ENCODE data around the gene HCFC2.

DNA sequence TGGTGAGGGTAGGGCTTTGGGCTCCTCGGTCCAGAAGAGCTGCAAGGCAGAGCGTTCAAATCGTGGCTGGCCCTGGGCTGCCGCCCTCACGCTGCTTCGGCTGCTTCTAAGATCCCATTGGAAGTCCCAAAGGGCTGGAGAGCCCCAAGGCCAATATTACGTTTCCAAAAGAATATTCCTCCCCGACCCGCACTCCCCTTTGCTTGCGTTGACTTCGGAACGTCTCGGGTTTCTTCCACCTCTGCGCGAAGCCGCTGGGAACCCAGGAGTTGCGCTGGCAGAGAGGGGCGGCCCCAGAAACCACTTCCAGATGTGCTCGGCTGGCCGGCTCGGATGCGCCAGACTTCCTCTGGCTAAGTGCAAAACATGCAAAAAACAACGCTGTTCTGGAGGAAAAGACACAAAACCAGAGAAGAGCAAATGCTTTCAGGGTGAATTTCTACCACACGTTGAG lies 14.4 kb upstream of the HCFC2 start, which contains the start of gene GLT8D2:
- TF ChIP-seq, protein P1, sequence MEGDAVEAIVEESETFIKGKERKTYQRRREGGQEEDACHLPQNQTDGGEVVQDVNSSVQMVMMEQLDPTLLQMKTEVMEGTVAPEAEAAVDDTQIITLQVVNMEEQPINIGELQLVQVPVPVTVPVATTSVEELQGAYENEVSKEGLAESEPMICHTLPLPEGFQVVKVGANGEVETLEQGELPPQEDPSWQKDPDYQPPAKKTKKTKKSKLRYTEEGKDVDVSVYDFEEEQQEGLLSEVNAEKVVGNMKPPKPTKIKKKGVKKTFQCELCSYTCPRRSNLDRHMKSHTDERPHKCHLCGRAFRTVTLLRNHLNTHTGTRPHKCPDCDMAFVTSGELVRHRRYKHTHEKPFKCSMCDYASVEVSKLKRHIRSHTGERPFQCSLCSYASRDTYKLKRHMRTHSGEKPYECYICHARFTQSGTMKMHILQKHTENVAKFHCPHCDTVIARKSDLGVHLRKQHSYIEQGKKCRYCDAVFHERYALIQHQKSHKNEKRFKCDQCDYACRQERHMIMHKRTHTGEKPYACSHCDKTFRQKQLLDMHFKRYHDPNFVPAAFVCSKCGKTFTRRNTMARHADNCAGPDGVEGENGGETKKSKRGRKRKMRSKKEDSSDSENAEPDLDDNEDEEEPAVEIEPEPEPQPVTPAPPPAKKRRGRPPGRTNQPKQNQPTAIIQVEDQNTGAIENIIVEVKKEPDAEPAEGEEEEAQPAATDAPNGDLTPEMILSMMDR (IDR thresholded peaks at IDR 0.05; ENCODE audit: borderline replicate concordance, extremely low read depth, low read length, poor library complexity, severe bottlenecking), result no peak
- TF ChIP-seq EZH2 (IDR thresholded peaks at IDR 0.05; ENCODE audit: borderline replicate concordance, low read depth, low read length, severe bottlenecking), result no peak
